ENCODE results near the gene GNG12.
A peak's percentile ranks its signal among the peaks of the same experiment; 100 is the strongest.

The GNG12 gene

DNA sequence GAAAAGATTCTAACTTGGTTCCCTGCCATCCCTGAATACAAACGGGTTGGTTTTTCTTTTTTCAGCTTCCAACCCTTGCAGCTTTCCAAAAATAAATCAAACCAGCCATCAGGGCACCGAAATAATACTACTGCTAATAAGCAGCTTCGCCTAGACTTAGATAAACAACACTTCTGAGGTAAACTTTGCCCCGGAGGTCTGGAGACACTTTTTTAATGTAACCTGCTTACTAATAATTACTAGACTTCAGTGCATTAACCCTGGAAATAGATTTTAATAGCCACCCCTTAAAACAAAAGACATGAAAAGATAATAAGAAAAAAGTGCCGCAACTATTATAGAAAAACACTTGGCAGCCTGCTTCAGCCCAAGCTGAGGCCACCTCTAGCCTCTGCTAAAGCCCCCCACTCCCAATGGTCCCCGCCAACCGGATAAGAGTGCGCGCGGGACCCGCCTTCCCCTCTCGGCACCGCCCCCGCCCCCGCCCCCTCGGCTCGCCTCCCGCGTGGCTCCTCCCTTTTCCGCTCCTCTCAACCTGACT, 148.7 kb downstream of the GNG12 start:
- CTCF ChIA-PET: interaction anchor here (1.6 to 2.4 kb wide), 3 partner anchors 76 to 149 kb away, joined by 6 to 16 read pairs (median 7); no protein-coding TSS in a partner anchor
- no peak for DNase-seq (ENCODE audit: low spot score)
- POLR2A ChIA-PET (ENCODE audit: low non-redundant PET): interaction anchor here (0.6 to 3.4 kb wide), 4 partner anchors 11 to 148 kb away, joined by 3 to 33 read pairs (median 4); no protein-coding TSS in a partner anchor
- TF ChIP-seq, protein P1, sequence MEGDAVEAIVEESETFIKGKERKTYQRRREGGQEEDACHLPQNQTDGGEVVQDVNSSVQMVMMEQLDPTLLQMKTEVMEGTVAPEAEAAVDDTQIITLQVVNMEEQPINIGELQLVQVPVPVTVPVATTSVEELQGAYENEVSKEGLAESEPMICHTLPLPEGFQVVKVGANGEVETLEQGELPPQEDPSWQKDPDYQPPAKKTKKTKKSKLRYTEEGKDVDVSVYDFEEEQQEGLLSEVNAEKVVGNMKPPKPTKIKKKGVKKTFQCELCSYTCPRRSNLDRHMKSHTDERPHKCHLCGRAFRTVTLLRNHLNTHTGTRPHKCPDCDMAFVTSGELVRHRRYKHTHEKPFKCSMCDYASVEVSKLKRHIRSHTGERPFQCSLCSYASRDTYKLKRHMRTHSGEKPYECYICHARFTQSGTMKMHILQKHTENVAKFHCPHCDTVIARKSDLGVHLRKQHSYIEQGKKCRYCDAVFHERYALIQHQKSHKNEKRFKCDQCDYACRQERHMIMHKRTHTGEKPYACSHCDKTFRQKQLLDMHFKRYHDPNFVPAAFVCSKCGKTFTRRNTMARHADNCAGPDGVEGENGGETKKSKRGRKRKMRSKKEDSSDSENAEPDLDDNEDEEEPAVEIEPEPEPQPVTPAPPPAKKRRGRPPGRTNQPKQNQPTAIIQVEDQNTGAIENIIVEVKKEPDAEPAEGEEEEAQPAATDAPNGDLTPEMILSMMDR (conservative IDR thresholded peaks at IDR 0.05; ENCODE audit: low read depth): no peak
- H3K27ac ChIP-seq: peak overlapping the region; percentile 100

GRCh38 chr1:67683766-67684525, 149.3 kb downstream of the GNG12 start:
- TF ChIP-seq, protein P1 (conservative IDR thresholded peaks at IDR 0.05; ENCODE audit: low read depth): no peak
- H3K27ac ChIP-seq: peak overlapping the region; percentile 100
- peak; percentile 20 for DNase-seq (ENCODE audit: low spot score)
- ChIA-PET POLR2A (ENCODE audit: low non-redundant PET) (interaction anchor here (1.1 to 3.4 kb wide), 2 partner anchors 11 to 112 kb away, joined by 3 to 33 read pairs; no protein-coding TSS in a partner anchor), CTCF (interaction anchor here (1.6 kb wide), 1 partner anchor 149 kb away, joined by 6 read pairs; no protein-coding TSS in a partner anchor)

DNA sequence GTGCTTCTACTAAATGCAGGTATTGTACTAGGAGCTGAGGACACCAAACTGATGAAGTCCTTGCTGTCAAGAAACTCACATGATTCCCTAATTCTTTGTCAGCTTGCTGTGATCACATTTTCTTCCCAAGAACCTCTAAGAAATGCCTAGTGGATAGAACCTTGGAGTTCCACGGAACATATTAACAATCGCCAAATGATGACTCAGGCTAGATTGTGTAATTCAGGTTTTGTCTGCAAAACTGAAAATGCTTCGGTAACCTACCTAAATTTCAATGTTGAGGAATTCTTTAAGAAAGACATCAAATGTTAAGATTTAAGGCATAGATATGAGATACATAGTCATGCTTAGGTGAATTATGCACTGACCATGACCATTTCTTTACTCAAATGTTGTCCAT, 150.0 kb downstream of the GNG12 start:
- ChIA-PET POLR2A (ENCODE audit: low non-redundant PET) (no interaction called here), CTCF (interaction anchor here (1.2 kb wide), 1 partner anchor 148 kb away, joined by 5 read pairs; no protein-coding TSS in a partner anchor)
- peak; percentile 40 for DNase-seq (ENCODE audit: low spot score)

GRCh38 chr1:67682659-67683197, 150.5 kb downstream of the GNG12 start:
- ChIA-PET POLR2A (ENCODE audit: low non-redundant PET) (no interaction called here), CTCF (interaction anchor here (1.1 to 1.2 kb wide), 2 partner anchors 118 to 148 kb away, joined by 3 to 5 read pairs; no protein-coding TSS in a partner anchor)
- H3K27ac ChIP-seq: no peak overlapping the region
- DNase-seq (ENCODE audit: low spot score): peak; percentile 56
- TF ChIP-seq, protein P1 (conservative IDR thresholded peaks at IDR 0.05; ENCODE audit: low read depth): no peak

More for the DNA sequence above, 150.0 kb downstream of the GNG12 start:
- no peak overlapping the region for H3K27ac ChIP-seq
- TF ChIP-seq, protein P1 (conservative IDR thresholded peaks at IDR 0.05; ENCODE audit: low read depth): no peak

GRCh38 chr1:67680486-67680885, 152.8 kb downstream of the GNG12 start:
- CTCF ChIA-PET: no interaction called here
- TF ChIP-seq, protein P1 (conservative IDR thresholded peaks at IDR 0.05; ENCODE audit: low read depth): no peak
- H3K27ac ChIP-seq: no peak overlapping the region
- POLR2A ChIA-PET (ENCODE audit: low non-redundant PET): no interaction called here
- DNase-seq (ENCODE audit: low spot score): no peak

DNA sequence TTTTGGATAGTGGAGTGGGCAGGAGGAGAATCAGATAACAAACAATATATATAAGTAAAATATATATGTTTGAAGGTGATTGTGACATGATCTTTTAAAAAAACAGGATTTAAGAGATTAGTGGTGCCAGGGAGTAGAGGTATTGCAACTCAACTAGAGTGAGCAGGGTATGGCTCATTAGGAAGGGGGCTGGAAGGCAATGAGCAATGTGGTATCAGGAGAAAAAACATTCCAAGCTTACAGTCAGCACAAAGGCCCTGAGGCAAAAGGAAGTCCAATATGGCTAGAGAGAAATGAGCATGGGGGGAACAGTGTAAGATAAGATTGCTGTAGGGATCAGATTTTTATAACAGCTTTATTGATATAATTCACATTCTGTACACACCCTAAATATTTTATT, 153.6 kb downstream of the GNG12 start:
- no peak overlapping the region for H3K27ac ChIP-seq
- CTCF ChIA-PET: interaction anchor here (0.7 kb wide), 1 partner anchor 274 kb away, joined by 3 read pairs; no protein-coding TSS in a partner anchor
- TF ChIP-seq, protein P1 (conservative IDR thresholded peaks at IDR 0.05; ENCODE audit: low read depth): no peak
- POLR2A ChIA-PET (ENCODE audit: low non-redundant PET): no interaction called here
- DNase-seq (ENCODE audit: low spot score): peak; percentile 29

Data from RWPE1 (cell line).